Measurements from ENCODE around the gene TBL1XR1. TPM values are rescaled to one million over a fixed set of nuclear protein-coding genes. Genes with fewer than 3 reads are reported as not detected.

Gene TBL1XR1
- total RNA-seq, 4 donors from 2014 or later: 51.6 to 91.1 (median 66.0) TPM

DNA sequence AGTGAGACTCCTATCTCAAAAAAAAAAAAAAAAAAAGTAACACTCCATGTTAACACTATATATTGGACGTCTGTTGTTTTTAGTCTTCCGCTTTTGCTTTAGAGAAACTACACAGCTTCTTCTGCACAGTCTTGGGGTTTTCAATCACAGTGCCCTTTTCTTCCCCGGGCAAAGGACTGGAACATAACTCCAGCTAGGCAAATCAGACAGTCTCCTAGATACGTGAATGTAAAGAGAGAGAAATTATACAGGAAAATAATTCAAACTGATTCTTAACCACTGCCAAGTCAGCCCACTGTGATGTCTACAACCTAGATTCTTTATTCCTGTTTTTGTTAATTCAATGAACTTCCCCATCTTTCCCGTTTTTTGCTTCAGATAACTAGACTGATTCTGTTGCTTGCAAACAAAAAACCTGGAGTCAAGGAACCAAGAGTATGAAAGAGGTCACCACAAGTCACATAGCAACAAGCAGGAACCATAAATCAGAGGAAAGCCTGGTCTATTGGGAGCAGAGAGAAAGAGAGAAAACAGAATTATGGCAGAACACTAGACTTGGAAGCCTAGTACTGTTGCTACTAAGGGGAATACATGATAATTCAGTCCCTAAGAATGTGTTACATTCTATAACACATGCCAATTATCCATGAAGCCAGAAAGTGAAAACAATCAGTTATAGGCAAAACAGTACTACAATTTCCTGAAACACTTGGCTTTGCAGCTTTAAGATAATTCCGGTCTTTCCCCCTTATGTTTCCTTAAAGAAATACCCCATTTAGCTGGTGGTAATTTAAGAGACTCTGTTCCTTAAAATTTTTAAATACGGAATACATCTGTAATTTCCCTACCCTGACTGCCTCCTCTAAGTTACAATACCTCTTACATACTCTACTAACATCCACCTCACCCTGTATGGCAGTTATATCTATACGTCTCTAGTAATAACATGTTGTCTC, 63.1 kb downstream of the TBL1XR1 start:
- TF ChIP-seq POLR2A (IDR thresholded peaks at IDR 0.05): no peak
- TF ChIP-seq, protein P1, sequence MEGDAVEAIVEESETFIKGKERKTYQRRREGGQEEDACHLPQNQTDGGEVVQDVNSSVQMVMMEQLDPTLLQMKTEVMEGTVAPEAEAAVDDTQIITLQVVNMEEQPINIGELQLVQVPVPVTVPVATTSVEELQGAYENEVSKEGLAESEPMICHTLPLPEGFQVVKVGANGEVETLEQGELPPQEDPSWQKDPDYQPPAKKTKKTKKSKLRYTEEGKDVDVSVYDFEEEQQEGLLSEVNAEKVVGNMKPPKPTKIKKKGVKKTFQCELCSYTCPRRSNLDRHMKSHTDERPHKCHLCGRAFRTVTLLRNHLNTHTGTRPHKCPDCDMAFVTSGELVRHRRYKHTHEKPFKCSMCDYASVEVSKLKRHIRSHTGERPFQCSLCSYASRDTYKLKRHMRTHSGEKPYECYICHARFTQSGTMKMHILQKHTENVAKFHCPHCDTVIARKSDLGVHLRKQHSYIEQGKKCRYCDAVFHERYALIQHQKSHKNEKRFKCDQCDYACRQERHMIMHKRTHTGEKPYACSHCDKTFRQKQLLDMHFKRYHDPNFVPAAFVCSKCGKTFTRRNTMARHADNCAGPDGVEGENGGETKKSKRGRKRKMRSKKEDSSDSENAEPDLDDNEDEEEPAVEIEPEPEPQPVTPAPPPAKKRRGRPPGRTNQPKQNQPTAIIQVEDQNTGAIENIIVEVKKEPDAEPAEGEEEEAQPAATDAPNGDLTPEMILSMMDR (IDR thresholded peaks at IDR 0.05): no peak
- WGBS, 2 donors: 65 to 70% methylated on average over 8 of the region's 8 CpGs
- intact Hi-C loops (cut with DNase I; ENCODE audit: low total_unique reads): no loop called here
- no peak overlapping the region for H3K4me3 ChIP-seq (ENCODE audit: low read depth, poor library complexity, severe bottlenecking)
- no peak for DNase-seq (ENCODE audit: low spot score in 2 of 2)

DNA sequence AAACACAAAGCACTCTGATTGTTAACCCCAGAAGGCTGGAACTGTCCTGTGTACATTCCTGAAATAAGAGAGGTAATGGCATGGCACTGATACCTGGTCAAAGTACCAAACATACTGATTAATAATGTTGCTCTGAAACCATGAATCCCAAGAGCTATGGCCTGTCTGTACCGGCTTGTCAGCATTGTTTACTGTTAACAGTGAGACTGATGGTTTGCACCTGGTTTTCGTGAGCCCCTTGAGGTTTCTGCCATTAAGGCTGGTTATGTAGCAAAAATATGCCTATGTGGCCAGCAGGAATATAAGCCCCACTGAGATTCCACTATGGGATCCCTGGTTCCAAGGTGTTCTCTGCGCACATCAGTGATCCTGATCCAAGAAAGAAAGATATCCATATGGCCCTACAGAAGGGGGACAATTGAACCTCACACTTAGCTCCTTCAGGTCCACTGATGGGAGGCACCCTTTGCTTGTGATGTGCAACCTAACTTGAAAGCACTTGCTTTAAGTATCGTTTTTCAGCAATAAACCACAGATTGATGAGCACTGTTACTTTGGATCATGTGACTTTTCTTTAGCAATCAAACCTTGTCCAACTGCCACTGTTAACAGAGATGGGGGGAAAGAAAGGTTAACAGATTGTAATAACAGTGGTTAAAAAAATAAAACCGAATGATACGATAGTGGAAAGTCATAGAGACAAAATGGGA, 65.2 kb downstream of the TBL1XR1 start:
- no peak for DNase-seq (ENCODE audit: low spot score in 2 of 2)
- H3K4me3 ChIP-seq (ENCODE audit: low read depth, poor library complexity, severe bottlenecking): no peak overlapping the region
- WGBS, 2 donors: 81 to 82% methylated on average over 6 of the region's 6 CpGs
- TF ChIP-seq, protein P1 (IDR thresholded peaks at IDR 0.05): no peak
- TF ChIP-seq POLR2A (IDR thresholded peaks at IDR 0.05): no peak
- intact Hi-C loops (cut with DNase I; ENCODE audit: low total_unique reads): no loop called here

DNA sequence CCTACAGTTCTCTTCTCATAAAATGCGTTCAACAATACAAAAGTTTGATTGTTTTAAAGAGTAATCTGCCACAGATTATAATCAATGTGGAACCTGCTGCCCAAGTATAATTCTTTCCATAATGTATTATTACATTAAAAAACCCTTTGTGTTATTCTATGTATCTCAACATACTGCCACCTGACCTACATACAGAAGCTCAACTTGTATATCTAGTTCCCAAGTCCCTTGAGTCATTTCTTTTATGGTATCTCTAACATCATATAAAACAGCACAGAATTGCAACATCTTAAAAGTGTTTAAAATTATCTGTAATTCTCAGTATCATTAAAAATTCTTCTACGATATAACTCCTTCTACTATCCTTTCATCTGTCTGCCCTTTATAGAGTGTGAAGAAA, 70.3 kb downstream of the TBL1XR1 start:
- no peak overlapping the region for H3K4me3 ChIP-seq (ENCODE audit: low read depth, poor library complexity, severe bottlenecking)
- intact Hi-C loops (cut with DNase I; ENCODE audit: low total_unique reads): no loop called here
- no peak for DNase-seq (ENCODE audit: low spot score in 2 of 2)
- WGBS, 2 donors: 54 to 62% methylated on average over 2 of the region's 2 CpGs
- TF ChIP-seq, protein P1 (IDR thresholded peaks at IDR 0.05): no peak
- TF ChIP-seq POLR2A (IDR thresholded peaks at IDR 0.05): no peak

DNA sequence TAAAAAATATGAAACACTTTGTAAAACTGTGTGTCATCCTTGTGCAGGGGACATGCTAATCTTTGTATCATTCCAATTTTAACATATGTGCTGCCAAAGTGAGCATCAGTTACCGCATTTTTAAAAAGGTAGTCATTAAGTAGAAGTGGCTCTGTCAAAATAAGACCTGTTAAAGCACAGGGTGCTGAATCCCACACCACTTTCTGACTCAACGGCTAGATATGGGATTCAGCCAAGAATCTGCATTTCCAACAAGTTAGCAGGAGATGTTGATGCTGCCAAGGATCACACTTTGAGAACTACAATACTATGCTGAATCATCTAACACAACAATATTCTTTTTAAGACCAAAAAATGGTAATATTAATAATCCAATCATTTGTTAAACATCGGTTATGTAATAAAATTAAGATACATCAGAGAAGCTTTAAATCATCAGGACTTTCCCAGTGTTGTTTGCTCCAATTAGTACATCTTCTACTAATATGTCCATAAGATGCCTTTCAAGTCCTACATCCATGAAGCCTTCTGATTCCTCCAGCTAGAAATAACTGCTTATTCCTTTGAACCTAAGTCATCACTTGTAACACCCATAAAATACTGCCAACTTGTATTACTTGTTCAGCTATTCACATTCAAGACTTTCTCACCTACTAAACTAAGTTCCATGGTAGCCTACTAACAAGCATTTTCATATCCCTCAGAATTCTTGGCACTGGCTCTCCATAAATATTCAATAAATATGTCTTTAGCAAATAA, 71.1 kb downstream of the TBL1XR1 start:
- intact Hi-C loops (cut with DNase I; ENCODE audit: low total_unique reads): no loop called here

DNA sequence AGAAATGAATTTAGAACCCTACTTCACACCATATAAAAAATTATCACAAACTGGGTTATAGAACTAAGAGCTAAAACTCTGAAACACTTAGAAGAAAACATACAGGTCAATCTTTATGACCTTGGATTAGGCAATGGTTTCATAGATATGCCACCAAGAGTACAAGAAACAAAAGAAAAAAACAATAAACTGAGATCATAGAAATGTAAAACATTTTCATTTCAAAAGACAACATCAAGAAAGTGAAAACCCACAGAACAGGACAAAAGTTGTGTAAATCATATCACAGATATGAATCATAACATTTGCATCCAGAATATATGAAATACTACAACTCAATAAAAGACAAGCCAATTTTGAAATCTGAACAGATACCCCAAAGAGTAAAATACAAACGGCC, 72.4 kb downstream of the TBL1XR1 start:
- intact Hi-C loops (cut with DNase I; ENCODE audit: low total_unique reads): no loop called here
- 81 to 84% methylated on average over 1 of the region's 1 CpG for WGBS, 2 donors
- no peak for DNase-seq (ENCODE audit: low spot score in 2 of 2)
- TF ChIP-seq POLR2A (IDR thresholded peaks at IDR 0.05): no peak
- TF ChIP-seq, protein P1 (IDR thresholded peaks at IDR 0.05): no peak
- no peak overlapping the region for H3K4me3 ChIP-seq (ENCODE audit: low read depth, poor library complexity, severe bottlenecking)

More for the DNA sequence above, 71.1 kb downstream of the TBL1XR1 start:
- TF ChIP-seq POLR2A (IDR thresholded peaks at IDR 0.05): no peak
- TF ChIP-seq, protein P1 (IDR thresholded peaks at IDR 0.05): no peak
- DNase-seq (ENCODE audit: low spot score in 2 of 2): no peak
- no peak overlapping the region for H3K4me3 ChIP-seq (ENCODE audit: low read depth, poor library complexity, severe bottlenecking)
- 43 to 51% methylated on average over 3 of the region's 3 CpGs for WGBS, 2 donors
